ENCODE measurements around the gene LYST. TPM values are rescaled to one million over a fixed set of nuclear protein-coding genes. Genes with fewer than 3 reads are reported as not detected.
"Not testable (repeated sequence)": the region's sequence is repeated elsewhere in the genome, so short reads cannot be mapped to it uniquely, and the experiment has no call there.

LYST gene
- total RNA-seq, 1 experiment from 2014 or later = 10.9 TPM

DNA sequence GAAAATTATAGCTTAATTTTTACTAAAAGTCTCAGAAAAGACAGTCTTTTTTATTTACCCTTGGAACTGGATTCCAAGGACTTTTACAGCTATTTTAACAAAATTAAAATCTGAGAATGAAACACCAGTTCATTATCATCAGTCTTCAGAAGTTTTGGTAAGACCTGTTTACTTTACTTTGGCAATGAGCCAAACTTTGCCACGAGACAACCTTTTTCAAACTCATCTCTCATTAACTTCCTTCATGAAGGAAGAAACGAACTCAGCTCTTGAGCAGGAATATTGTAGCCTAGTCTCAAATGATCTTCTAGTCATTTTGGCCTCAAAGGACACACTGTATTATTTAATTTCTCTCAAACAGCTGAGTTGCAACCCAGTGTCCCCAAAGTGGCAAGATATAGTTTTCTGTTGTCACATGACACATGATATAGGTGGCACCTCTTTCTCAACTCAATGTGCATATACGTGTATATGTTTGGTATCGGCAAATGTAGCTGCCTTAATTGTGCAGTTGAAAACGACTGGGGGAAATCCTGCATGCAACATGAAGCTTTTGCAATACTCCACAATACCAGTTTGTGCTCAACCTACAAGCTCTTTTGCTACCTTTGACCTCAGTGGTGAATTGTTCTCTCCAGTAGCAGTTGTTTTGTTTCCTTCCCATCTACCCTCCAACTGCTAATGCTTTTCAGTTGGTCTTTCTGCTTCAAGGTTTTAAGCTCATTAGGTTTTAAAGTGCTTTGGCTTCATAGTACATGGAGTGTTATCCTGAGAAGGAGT, 208.8 kb downstream of the LYST start:
- DNase-seq (ENCODE audit: low read depth) = no peak

DNA sequence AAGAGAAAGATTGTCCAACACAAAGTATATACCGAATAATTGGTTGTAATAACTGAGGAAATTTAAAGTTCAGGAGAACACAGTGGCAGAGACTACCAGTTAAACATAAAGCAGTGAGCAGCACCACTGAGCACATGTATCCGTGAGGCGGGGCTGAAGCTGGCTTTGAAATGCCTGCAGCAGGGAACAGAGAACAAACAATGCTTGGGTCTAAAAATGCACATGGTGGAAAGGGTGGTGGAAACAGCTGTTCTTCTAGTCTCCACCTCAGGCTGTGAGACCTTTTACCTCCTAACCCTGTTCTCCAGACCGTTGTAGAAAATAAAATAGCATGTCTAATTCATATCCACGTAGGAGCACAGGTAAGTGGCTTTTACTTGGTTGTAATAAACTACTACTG, 209.4 kb downstream of the LYST start:
- DNase-seq (ENCODE audit: low read depth) = no peak

DNA sequence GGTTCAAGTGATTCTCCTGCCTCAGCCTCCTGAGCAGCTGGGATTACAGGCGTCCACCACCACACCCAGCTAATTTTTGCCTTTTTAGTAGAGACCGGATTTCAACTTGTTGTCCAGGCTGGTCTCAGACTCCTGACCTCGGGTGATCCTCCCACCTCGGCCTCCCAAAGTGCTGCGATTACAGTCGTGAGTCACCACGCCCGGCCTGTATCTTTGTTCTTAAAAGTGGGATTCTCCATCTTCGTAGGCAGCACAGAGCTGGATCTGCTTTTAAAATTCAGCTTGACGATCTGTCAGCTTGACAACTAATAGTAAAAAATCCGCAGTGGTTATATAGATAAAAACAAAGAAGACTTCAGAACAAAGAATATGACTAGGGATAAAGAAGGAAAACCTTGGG, 214.3 kb downstream of the LYST start:
- DNase-seq (ENCODE audit: low read depth) = no peak

DNA sequence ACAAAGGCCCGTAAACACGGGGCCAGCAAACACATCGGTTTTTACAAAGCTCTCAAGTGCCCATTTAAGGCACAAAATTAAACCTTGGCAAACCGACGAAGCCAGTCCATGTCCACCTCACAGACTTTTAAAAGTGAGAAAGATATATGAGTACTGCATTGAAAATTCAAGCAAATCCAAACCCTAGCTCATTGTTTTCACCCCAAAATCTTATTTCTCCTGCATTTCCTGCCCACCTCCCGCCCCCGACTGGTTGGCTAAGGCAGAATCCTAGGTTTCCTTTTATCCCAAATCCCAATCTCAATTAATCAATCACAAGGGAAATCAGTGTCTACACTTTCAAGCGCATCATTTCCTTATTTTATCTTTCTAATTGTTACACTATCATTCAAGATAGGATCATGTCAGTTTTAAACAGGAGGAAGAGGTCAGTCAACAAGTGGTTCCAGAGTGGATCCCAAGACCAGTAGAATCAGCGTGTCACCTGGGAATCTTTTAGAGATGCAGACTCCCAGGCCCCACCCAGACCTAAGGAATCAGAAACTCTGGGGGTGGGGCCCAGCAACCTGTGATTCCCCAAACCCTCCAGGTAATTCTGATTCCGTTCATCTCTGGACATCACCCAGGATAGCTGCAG, 215.4 kb downstream of the LYST start:
- no peak for DNase-seq (ENCODE audit: low read depth)

DNA sequence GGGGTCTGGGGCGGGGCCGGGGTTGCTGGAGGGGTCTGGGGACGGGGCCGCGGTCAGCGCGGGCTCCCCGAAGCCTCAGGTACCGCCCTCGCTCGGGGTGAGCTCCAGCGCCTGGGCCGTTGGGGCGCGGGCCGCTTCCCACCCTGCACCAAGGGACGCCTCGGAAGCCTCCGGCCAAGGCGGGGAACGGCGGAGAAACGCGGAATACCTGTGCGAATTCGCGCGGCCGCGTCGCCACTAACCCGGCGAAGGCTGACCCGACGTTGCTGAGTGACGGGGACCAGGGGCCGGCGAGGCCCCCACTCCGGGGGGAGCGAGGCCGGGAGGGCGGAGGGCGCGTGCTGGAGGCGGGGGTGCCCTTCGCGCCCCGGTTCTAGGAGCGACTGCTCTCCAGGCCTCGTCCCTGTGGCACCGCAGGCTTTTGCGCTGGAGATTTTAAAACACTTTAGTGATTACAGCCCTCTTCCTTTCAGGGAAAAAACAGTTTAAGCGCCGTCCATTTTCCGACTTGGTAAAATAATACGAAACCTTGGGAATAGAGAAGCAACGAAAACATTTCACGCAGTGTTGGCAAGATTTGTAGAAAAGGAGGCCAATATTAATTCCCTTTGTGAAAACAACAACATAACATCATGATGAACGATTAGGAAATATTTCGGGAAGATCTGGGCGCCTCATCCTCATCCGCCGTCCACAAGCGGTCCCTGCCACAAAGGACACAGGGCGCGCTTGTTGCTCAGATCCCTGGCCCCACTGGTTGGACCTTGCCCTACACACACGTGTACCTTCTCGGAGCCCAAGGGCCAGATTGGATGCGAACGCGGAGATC, 216.2 kb downstream of the LYST start:
- peak; percentile 29 for DNase-seq (ENCODE audit: low read depth)

DNA sequence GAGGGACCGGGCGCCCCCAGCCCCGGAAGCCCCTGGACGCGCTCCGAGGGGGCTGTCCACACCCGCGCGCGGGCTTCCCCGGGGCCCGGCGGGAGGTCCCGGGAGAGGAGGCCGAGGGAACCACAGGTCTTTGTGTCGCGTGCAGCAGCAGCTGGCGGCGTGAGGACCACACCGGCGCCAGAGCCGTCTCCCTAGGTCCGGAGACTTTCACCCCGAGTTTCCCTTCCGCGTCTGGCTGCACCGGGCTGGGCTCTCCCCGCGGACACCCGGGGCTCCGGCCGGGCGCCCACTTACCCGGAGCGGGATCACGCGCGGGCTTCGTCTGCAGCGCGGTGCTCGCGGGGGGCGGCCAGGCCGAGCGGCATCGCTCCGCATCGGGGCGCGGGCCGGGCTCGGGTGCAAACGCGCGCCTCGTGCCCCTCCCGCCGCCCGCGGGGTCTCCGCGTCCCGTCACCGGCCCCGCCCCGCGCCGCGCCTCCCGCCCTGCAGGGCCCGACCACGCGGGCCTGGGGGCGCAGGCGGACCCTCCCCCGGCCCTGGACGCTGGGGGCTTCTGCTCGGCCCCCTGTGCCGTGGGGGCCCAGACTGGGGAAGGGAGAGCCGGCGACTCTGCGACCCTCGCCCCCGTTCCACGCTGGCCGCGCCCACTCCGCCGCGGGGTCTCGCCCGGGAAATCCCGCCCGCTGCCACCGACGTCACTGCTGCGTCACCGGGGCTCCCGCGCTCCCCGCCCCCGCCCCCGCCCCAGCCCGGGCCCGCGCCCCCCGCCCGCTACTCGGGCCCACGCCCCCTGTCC, 217.1 kb downstream of the LYST start, which contains the start of gene GNG4:
GNG4 (minus strand) TSS at position 417 of the 796 bp plus-strand sequence. CDS start 65,946 bp downstream, outside the sequence.
- peak; percentile 32 for DNase-seq (ENCODE audit: low read depth)

DNA sequence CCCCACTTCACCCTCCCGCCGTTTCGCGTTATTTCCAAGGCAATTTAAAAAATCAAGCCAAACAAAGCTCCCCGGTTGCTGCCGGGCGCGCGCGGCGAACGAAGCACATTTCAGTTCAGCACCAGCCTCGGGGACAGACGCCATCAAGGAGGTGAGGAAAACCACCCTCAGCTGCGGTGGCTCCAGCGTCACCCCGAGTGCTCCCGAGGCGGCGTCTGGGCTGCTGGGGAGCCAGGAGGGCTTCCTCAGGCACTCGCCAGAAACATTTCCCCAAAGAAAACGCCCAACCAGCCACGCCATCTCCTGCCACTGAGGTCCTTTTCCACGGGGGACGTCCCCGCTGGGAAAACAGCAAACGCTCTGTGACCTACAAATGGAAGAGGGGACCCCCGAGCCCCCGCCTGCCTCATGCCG, 217.7 kb downstream of the LYST start:
- peak; percentile 75 for DNase-seq (ENCODE audit: low read depth)

DNA sequence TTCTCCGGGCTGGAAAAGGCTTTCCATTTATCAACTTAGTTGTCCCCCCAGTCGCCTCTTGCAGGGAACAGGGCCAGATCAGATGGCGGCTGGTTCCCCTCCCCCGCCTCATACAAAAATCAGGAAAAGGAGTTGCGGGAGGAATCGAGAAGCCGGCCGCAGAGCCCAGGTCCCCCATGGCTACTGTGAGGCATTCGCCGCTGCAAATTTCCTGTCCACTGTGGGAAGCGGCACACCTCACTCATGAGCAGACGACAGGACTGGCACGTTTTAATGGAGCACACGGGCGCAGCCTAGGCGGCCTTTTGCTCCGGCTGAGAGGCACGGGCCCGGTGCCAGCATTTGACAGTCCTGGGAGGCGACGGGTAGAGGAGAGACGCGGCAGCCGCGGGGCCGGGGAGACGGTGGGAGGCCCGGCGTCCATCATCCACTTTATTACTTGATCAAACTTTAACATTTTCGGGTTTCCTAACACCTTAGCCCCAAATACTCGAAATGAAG, 218.2 kb downstream of the LYST start:
- peak; percentile 49 for DNase-seq (ENCODE audit: low read depth)

DNA sequence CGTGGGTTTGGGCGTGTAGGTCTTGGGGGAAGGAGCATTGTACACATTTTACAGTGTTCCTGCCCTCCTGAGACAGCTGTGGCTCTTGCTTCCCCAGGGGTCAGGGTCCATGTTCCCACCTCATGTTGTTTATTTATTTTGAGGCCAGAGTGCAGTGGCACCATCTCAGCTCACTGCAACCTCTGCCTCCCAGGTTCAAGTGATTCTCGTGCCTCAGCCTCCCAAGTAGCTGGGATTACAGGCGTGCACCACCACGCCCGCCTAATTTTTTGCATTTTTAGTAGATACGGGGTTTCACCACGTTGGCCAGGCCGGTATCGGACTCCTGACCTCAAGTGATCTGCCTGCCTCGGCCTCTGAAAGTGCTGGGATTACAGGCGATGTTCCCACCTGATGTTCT, 219.2 kb downstream of the LYST start:
- DNase-seq (ENCODE audit: low read depth) = not testable (repeated sequence)

DNA sequence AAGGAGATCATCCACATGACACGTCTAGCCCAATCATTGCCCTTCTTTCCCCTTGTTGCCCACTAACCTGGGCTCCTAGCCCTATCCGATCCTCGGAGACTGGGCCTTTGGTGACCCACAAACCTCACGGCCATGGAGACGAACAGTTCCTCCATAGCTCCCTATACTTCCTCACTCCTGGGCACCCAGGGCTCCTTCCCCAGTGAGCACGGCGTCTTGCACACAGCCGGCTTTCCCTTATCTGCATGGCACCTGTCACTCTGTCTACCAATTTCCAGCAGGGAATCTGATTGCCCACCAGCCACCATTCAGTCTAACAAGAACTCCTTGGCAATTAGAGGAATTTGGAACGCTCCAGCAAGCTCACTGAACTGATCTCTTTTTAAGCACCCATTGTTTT, 220.2 kb downstream of the LYST start:
- DNase-seq (ENCODE audit: low read depth) = no peak

DNA sequence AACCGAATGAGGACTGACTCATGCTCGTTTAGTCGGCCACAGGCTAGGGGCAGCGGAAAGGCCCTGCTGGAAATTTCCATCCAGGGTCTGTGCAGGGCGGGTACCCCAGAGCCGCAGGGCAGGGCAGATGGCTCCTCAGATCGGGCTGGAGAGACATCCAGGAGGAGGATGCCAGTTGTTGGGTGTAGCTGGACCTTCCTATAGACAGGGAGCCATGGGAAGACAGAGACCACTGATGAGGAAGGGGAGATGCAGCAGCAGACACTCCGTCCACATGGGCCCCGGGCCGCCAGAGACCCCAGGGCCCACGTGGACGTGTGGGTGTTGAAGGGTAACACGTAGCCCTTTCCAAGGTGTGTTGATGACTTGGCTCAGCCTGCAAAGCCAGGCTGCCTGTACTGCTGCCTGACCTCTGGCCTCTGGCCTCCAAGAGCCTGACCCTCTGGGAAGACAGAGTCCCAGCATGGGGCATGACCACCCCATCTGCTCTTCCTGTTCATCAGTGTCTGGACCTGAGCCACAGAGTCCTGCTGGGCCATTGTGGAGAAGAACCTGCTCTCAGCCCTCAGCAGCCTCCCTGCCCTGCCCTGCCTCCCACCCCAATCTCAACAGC, 221.9 kb downstream of the LYST start:
- DNase-seq (ENCODE audit: low read depth) = peak; percentile 40

DNA sequence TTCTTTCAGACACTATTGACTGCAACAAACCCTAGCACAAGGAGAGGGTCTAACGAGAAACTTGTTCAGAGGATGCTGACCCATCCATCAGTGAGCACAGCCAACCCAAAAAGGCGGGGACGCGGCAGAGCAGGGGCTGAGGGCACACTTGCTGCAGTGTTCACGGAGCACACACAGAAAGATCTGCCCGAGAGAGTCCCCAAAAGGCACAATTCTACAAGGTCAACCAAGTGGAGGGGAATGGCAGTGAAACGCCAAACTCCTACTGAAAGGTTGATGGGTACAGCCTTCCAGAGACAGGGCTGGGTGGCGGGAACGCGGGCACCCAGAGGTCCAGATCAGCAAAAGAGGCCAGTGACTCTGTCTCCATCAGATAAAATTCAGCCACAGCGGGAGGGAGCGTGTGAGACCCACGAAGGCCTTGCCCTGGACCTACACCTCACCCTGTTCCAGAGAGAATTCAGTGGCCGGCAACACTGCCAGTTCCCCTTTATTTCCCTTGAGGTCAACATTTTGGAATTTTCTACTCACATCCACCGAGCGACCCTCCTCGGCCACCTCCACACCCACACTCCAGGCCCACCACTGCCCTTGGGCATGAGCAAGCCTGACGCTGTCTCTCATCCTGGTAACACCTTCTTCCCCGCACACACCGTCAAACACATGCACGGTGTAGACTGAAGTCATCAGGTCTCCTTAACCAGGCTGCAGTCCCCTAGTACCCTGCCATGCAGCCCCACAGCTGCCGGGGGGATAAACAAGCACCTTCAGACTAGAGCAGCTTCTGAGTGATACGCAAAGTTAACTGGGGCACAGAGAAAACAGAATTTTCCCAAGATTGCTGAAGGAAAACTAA, 222.6 kb downstream of the LYST start:
- DNase-seq (ENCODE audit: low read depth) = no peak

DNA sequence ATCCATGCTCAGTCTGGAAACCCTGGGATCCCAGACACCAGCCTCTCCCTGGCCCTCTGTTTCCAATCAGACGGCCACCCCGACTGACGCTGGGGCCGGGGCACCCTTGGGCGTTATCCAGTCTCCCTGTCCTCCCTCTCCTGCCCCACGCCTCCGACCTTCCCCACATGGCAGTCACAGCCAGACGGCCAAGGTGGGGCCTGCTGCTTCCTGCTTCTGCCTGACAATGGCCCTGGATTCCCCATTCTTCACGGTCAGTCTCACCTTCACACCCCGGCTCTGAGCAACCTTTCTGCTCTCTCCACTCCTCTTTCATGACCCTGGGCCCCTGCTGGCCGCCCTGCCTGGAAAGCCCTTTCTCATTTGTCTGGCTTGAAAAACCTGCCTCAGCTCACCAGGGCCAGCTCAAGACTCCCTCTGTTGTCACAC, 223.7 kb downstream of the LYST start:
- DNase-seq (ENCODE audit: low read depth) = no peak

DNA sequence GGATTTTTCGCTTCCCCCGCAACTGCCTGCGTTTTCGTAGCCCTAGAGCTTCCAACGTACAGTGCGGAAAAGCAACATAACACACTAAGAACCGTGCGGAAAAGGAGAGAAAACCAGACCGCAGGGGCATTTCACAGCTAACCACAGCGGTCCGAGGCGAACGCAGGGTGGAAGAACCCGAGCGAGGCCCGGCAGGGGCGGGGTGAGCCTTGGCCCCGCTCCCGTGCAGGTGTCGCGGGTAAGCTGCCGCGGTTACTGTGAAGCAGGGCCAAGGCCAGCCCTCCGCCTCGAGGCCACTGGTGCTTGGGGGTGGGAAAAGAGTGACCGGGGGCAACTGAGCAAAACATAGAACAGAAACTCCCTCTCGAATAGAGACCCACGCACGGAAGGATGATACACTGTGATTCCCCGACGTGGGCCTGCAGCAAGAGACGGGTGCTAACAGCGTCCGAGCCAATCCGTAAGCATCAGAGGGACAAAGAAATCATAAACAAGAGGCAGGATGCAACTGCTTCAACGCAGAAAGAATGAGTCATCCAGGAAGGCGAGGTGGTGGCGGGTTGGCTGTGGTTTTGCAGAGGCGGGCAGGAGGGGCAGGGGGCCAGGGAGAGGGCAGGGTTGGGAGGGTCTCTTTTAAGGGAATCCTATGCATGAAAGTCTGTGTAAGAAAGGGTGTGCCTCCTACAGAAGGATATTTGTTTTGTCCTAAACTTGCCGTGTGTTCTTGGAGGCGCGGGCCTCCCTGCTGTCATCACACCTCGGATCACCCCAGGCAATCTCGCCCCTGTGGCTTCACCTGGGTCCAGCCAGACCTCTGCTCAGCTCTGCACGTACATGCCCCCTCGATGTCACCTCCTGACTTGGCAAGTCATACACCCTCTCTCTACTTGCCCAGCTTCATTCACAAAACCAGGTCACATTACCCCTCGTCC, 224.4 kb downstream of the LYST start:
- peak; percentile 75 for DNase-seq (ENCODE audit: low read depth)

DNA sequence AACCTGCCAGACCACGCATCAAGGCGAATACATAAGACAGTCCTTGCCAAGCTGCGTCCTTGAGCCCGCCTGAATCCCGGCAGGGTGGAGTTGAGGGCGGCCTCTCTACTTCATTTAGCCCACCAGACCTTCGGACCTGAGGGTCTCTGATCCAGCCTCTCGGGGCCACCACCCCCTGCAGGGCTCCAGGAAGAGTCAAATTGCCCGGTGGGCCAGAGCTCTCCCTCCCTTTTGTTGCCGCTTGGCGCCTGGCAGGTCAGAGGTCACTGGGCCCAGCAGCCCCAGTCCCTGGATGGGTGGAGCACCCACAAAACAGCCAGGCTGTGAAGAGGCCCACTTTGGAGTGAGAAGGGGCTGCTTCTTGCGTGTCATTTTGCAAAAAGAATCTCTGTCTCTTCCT, 226.1 kb downstream of the LYST start:
- DNase-seq (ENCODE audit: low read depth) = no peak

DNA sequence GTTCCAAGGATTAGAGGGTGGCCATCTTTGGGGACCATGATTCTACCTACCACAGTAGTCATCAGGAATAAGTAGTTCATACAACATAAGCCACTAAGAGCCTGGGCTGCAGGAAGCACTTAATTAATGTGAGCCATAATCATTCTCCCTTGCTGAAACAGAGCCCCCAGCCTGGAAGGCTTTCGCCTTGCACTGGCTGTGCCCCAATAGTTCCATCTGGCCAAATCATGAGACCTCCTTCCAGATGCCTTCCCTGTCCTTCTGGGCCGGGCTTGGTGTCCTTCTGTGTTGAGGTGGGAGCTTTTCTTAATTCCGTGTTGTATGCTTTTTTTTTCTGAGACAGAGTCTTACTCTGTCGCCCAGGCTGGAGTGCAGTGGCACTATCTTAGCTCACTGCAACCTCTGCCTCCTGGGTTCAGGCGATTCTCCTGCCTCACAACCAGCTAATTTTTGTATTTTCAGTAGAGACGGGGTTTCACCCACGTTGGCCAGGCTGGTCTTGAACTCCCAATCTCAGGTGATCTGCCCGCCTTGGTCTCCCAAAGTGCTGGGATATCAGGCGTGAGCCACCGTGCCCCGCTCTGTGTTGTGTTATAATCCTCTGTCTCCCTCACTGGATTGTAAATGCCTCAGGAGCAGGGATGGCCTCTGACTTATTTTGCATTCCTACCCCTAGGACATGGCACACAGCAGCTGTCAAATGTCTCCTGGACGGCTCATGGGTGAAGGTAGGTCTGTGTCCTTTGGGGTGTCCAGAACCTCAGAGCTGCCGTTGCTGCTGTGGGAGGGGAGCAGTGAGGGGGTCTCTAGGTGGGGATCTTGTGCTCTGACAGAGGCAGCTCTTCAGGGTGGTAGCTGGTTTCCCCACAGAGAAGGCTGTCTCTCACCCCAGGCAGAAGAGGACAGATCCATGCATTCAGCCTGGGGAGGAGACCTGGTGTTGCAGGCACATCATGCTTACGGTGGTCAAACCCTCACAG, 227.2 kb downstream of the LYST start:
- DNase-seq (ENCODE audit: low read depth) = no peak

DNA sequence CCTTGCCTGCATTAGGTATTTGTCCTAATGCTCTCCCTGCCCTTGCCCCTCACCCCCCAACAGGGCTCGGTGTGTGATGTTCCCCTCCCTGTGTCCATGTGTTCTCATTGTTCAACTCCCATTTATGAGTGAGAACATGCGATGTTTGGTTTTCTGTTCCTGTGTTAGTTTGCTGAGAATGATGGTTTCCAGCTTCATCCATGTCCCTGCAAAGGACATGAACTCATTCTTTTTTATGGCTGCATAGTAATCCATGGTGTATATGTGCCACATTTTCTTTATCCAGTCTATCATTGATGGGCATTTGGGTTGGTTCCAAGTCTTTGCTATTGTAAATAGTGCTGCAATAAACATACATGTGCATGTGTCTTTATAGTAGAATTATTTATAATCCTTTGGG, 228.1 kb downstream of the LYST start:
- not testable (repeated sequence) for DNase-seq (ENCODE audit: low read depth)
